ENCODE measurements around the gene FAM210A.

Gene FAM210A

DNA sequence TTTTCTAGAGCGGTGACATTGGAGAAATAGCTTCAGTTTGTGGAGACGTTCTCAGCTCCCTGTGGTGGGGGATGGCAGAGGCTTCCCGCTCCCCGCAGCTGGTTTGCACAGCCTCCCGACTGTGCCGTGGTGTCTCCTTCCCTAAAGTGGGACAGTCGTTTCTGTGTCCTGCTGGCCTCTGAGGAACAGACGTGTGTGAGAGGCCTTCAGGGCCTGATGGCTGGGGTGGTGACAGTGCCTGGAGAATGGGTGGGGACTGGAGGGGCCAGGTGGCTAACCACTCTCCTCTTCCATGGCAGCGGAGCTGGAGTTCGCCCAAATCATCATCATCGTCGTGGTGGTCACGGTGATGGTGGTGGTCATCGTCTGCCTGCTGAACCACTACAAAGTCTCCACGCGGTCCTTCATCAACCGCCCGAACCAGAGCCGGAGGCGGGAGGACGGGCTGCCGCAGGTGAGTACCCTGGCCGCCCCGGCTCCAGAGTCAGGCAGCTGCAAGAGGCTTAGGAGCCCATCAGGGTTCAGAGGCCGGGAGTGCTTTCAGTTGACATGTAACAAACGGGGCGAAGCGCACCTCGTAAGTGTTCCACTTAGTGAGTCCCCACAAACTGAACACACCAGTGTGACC is 105.4 kb downstream of the FAM210A start:
- no peak for DNase-seq

DNA sequence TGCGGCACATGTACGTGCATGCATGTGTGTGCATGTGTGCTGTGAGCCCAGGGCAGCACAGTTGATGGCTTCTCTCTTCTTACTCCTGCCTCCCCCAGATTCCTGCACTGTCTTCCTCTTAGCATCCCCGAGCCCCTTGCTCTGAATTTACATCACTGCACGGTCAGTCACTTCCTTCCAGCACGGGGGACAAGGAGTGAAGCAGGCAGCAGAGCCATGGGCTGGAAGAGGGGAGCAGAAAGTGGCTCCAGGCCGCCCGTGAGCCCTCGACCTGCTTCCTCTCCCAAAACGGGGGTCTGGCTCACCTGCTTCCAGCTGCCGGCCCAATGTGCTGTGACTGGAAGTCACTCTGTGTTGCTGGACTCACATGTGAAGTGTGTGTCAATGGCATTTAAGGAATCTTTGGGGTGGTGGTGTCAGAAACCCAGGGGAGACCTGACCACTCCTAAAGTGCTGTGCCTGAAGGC is 106.1 kb downstream of the FAM210A start:
- no peak for DNase-seq

DNA sequence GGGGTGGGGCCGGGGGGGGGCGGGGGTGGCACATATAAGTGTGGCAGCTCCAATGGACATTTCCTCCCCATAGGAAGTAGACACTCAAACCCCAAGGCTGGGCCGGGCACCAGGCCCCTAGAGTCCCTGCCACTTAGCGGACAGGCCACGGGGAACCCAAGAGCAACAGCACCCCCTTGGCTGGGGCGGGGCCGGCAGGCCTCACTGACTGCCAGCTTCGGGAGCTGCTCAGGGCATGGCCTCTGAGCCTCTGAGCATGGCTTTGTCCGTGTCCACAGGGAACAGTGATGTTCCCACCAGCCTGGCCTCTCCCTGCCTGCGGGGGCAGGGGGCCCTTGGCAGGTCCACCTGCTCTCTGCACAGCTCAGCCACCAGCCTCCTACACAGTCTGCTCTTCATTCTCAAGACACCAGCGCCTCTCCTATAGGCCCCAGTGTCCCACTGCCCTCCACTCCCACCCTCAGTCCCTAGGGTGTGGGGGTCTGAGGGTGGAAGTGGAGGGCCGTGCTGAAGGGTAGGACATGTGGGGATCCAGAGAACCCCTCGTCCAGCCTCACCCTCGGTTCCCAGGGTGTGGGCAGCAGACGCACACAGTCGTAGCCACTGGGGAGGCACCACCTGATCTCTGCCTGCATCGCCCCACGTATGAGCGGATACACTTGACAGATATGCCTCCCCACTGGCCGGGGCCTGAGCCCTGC is 106.7 kb downstream of the FAM210A start:
- no peak for DNase-seq

DNA sequence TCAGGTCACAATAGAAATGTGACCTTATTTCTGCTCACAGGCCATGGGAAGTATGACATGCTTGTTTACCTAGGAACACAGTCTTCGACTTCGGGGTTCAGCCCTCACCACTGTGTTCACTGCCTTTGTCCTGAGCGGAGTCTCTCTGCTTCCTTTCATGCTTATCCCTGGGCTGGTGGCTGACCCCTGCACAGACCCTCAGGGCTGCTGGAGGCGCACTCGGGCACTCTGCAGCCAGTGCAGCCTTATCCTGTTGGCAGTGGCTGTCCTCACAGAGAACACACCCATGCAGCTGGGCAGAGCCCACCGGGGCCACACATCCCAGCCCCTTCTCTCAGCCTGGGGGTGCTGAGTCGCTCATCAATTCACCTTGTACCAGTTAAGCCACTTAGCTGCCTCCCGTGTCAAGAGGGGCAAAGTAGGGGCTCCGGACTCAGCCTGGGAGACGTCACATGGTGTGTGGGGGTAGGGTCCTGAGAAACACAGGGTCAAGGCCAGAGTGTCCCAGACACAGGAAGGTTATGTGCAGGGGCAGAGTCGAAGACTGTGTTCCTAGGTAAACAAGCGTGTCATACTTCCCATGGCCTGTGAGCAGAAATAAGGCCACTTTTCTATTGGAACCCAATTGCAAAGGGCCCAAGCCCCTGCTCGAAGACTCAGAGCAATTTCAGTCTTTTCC is 107.5 kb downstream of the FAM210A start:
- no peak for DNase-seq

DNA sequence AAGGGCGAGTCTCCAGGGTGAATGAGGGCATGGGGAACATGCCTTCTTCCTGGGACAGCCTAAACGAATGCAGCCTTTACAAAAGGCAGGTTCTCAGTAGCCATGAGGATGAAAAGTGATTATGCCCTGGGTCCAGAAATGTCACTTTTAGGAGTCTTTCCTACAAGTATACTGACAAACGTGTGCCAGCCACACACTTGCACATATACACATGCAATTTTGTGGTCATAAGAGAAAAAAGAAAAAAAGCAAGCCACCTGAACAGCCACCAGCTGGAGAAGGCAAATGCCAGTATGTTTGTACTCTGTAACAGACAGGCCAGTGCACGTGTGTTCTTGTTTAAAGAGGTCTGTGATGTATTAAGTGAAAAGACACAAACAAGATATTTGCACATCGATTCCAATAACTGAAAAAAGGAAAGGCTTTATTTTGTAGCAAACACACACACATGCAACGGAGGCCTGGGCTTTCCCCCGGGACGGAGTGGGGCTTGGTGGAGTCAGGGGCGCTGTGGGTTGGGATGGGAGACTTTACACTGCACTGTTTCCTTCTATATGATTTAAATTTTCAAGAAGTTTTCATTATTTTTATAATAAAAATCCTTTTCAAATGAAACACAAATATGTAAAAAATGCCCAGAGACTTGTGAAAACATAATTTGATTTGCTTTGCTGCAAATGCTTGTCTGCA is 108.4 kb downstream of the FAM210A start:
- DNase-seq = no peak

DNA sequence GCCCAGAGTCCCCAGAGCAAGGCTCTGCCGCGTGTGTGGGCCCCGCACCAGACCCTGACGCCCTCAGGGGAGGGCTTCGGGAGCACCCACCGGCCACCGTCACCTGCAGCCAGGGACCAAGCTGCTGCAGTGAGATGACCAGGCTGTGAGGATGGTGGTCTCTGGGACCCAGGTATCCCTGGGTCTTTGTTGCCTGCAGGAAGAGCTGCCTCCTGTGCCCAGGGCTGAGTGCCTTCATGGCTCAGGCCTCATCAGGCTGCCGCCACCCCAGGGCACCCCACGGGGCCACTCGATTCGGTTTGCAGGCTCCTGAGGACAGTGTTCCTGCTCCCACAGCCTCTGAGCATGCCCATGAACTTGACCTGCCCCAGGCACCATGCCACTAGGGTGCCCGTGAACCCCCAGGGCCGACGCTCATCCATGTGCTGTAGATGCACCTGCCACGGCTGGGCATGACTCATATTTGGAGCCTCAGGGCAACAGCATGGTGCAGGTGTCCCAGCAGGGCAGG is 109.8 kb downstream of the FAM210A start:
- DNase-seq = no peak

DNA sequence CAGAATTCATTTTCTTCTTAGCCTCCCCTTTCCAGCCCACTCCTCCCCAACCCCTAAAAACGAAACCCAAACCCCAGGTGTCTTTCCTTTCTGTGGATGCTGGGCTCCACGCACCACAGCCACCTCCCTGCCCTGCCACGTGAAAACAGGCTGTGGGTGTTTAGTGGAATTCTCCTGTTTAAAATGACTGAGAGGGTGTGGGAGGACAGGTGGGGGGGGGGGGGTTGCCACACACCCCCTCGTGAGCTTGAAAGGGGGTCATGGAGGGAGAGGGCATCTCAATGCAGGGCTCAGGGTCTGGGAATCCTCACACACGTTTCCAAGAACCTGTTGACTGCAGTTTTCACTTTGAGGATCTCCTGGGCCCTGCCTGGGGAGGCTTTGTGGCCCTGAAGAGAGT is 110.3 kb downstream of the FAM210A start:
- DNase-seq = no peak

DNA sequence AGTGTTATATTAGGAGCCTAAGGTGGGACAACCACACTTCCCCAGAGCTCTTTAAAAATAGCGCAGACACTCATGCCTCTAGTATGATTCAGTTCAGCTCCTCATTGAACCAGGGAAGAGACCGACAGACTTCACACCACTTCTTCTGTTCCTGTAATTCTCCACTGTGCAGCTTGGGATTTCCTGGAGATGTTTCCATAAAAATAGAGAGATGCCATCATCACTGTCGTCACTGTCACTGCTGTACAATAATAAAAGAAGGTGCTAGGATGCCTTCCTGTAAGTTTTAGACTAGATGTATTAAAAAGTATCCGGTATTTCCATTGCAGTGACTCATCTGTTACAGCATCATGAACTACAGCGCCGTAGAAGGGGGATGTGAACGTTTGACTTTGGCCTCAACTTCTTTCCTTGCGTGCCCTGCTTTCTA is 110.9 kb downstream of the FAM210A start:
- no peak for DNase-seq

DNA sequence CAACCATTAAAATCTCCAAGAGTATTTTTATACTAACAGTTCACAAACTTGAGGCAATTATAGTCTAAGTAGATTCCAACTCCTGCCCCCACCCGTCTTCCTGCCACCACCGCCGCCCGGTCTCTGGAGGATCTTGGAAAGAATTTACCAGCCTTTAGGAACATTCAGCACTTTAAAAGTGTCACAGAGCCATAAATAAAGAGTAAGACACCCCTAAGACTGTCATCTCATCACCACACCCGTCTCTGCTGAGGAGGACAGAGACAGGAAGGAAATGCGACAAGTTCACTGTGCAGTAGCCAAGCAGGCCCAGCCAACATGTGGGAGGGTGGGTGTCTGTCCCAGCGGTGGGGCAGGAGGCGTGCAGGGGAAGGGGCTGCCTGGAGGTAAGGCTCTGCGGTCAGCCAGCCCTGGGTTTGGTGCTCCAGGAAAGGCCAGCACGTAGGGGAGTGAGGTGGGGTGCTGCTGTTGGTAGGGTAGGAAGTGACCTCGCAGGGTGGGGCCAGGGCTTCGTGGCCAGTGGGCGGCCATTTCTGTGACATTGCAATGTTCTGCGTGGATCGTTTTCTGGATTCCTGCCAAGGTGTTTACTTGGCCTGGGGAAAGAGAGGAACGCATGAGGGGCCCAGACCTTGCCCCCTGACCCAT is 111.6 kb downstream of the FAM210A start:
- DNase-seq = peak; percentile 38

DNA sequence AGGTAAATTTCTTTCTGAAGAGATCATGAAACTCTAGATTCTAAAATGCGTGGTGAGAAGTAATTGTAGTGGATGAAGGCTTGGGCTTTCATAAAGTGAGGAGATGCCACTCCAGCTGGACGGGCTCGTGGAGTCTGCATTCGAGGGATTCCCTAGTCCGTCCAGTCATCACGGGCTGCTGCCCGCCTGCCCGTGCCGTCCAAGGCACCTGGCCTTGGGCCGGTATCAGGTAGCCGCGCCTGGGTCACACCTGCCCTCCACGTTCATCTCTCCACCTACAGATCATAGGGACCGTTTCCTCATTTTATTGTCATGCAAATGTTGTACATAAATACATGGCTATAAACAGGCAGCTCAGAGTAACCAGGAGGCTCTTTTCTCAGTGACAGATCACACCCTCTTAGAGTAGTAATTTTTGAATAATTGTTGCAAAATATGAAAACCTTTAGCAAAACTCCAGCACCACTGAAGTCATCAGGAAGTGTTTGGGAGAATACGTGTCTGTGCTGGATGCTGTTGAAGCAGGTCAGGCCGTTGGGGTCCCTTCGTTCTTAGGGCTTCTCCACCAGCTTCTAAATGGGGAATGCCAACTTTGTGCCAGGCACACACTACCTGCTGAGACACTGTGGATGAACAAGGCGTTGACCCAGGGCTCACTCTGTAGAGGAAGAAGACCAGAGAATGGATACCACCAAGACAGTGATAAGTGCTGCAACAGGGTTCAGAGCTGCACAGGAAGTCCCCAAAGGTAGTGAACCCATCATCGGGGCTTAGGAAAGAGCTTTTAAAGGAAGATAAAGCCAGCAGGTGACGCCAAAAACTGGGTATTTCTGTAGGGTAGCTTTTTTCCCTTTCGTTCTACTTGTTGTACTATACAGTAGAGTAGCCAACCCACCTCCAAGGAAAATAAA is 112.5 kb downstream of the FAM210A start:
- DNase-seq = no peak

Data from activated gamma-delta T cell treated with Interleukin-2 at 50 U/mL for 16 hours (primary cell).